DMS 273 (cell line): ENCODE measurements around the gene TCEA2.

Source experiments
- DNase-seq: peaks from one replicate; lab custom pipeline; 2025; ENCODE audit not compliant: unreplicated experiment; lab: John Stamatoyannopoulos, UW

The TCEA2 gene

GRCh38 chr20:64119681-64120341, 56.8 kb downstream of the TCEA2 start:
- no peak for DNase-seq

- no peak for DNase-seq
Measured at GRCh38 chr20:64121586-64121985, 58.6 kb downstream of the TCEA2 start.
